Endothelial cell of umbilical vein (primary cell): ENCODE measurements around the gene WRNIP1. TPM values are rescaled to one million over a fixed set of nuclear protein-coding genes. Genes with fewer than 3 reads are reported as not detected.

Source experiments
- BruUV-seq: library from RNA; stranded (reverse); fragments of 400-500 nt; replicated peaks from 2 replicates; lab custom pipeline; 2021; lab: Mats Ljungman, UMichigan
- CTCF ChIA-PET: fragments of 300-600, 350-600 bp; sonication (Branson Sonifier 250); formaldehyde crosslinking; loops from one replicate; lab custom pipeline; 2021; ENCODE audit warnings: antibody characterized with exemption, inconsistent platforms; lab: Charles Lee
- POLR2A ChIA-PET: fragments of 300-600, 350-600 bp; sonication (Branson Sonifier 250); formaldehyde crosslinking; loops from one replicate; lab custom pipeline; 2021; ENCODE audit warnings: antibody characterized with exemption, inconsistent platforms; lab: Charles Lee
- DNase-seq: peaks from one replicate; pipeline ENCODE4 v3.0.0-alpha.2; 2011; ENCODE audit warnings: low read depth, low spot score
- FAIRE-seq: peaks from 2 replicates; lab custom pipeline; 2011; peaks lifted over from hg19 to GRCh38; lab: Jason Lieb, UNC
- H2AFZ ChIP-seq: 2 replicates; pipeline ENCODE4 v1.6.0; 2012; ENCODE audit warnings: low read depth, low read length, control low read depth, inconsistent platforms
- H3K27ac ChIP-seq: 2 replicates; pipeline ENCODE4 v1.5.1; 2011; ENCODE audit warnings: low read depth, mild to moderate bottlenecking, control low read depth, low read length, moderate library complexity; ENCODE audit not compliant: insufficient read depth
- H3K27me3 ChIP-seq, 2 experiments: 2 replicates each; pipeline versions ENCODE4 v1.6.0 to v1.6.1; 2011; ENCODE audit warnings: low read length in 2 of 2, mixed read lengths in 1 of 2; ENCODE audit not compliant: control insufficient read depth in 2 of 2, insufficient read depth in 2 of 2
- H3K36me3 ChIP-seq, 2 experiments: 2 replicates in 1 of 2; 3 replicates in 1 of 2; pipeline ENCODE4 v1.5.1; 2011; ENCODE audit warnings: low read length in 2 of 2, mild to moderate bottlenecking in 1 of 2, moderate library complexity in 1 of 2; ENCODE audit not compliant: control insufficient read depth in 2 of 2, insufficient read depth in 2 of 2; ENCODE audit errors: extremely low read depth in 1 of 2
- H3K4me1 ChIP-seq: 3 replicates; pipeline ENCODE4 v1.5.1; 2011; ENCODE audit warnings: mild to moderate bottlenecking, low read length; ENCODE audit not compliant: control insufficient read depth, insufficient read depth; ENCODE audit errors: extremely low read depth
- H3K4me2 ChIP-seq: 2 replicates; pipeline ENCODE4 v1.6.1; 2011; ENCODE audit warnings: low read length, control low read depth, mixed read lengths; ENCODE audit not compliant: insufficient read depth
- H3K4me3 ChIP-seq, 3 experiments: fragments of 200-600 bp in 1 of 3; sonication (generic), shearing (Covaris generic) in 1 of 3; replicated peaks in 1 of 3; 2 replicates each; pipeline ENCODE4 v1.5.1; 2011 to 2016; ENCODE audit warnings: control low read depth in 3 of 3, low read length in 3 of 3, mild to moderate bottlenecking in 2 of 3, inconsistent platforms in 1 of 3, low read depth in 1 of 3, moderate library complexity in 1 of 3; ENCODE audit not compliant: insufficient read depth in 1 of 3
- H3K79me2 ChIP-seq: 2 replicates; pipeline ENCODE4 v1.6.0; 2012; ENCODE audit warnings: low read length, inconsistent platforms; ENCODE audit not compliant: control insufficient read depth, insufficient read depth
- H3K9ac ChIP-seq: replicated peaks from 2 replicates; pipeline ENCODE3; 2011; ENCODE audit warnings: low read length, control low read depth; ENCODE audit not compliant: insufficient read depth; ENCODE audit errors: extremely low read depth
- H3K9me1 ChIP-seq: replicated peaks from 3 replicates; pipeline ENCODE4 v1.6.0; 2011; ENCODE audit warnings: mild to moderate bottlenecking, low read length; ENCODE audit not compliant: control insufficient read depth, insufficient read depth; ENCODE audit errors: extremely low read depth
- H3K9me3 ChIP-seq: replicated peaks from 2 replicates; pipeline ENCODE4 v1.5.1; 2012; ENCODE audit warnings: low read length, inconsistent platforms; ENCODE audit not compliant: control insufficient read depth, insufficient read depth
- H4K20me1 ChIP-seq: replicated peaks from 2 replicates; pipeline ENCODE3; 2011; ENCODE audit warnings: mild to moderate bottlenecking, low read length; ENCODE audit not compliant: control insufficient read depth, insufficient read depth; ENCODE audit errors: extremely low read depth
- EZH2 ChIP-seq: IDR thresholded peaks from 2 replicates; pipeline ENCODE4 v1.6.1; 2012; ENCODE audit warnings: borderline replicate concordance, low read depth, mild to moderate bottlenecking, moderate library complexity, low read length, inconsistent platforms; ENCODE audit not compliant: severe bottlenecking
- FOS ChIP-seq: IDR thresholded peaks from 2 replicates; pipeline ENCODE4 v1.6.1; 2011; ENCODE audit warnings: mild to moderate bottlenecking, low read length, moderate library complexity, borderline replicate concordance; ENCODE audit not compliant: insufficient read depth
- GATA2 ChIP-seq: IDR thresholded peaks from 2 replicates; pipeline ENCODE4 v1.7.0; 2011; ENCODE audit warnings: low read depth, mild to moderate bottlenecking, moderate library complexity, mixed read lengths, low read length; ENCODE audit not compliant: insufficient read length, insufficient read depth
- JUN ChIP-seq: IDR thresholded peaks from 2 replicates; pipeline ENCODE4 v1.6.1; 2011; ENCODE audit warnings: borderline replicate concordance, low read depth; ENCODE audit not compliant: insufficient read length, insufficient read depth
- MAX ChIP-seq: IDR thresholded peaks from 2 replicates; pipeline ENCODE4 v1.6.1; 2011; ENCODE audit not compliant: insufficient read depth, insufficient read length
- MYC ChIP-seq: IDR thresholded peaks from one replicate; pipeline ENCODE4 v1.6.1; 2011; ENCODE audit warnings: mild to moderate bottlenecking, low read depth, low read length
- POLR2A ChIP-seq: IDR thresholded peaks from 2 replicates; pipeline ENCODE4 v1.6.1; 2012; ENCODE audit warnings: low read depth, mild to moderate bottlenecking, control low read depth, low read length
- POLR2AphosphoS5 ChIP-seq: IDR thresholded peaks from 2 replicates; pipeline ENCODE4 v1.6.1; 2012; ENCODE audit warnings: low read depth, mild to moderate bottlenecking, control low read depth, low read length, moderate library complexity; ENCODE audit not compliant: insufficient read depth
- dilution Hi-C: fragments of 300-500 bp; cut with MboI; formaldehyde crosslinking; loops from one replicate; pipeline ENCODE4 v1.15.0; 2019; ENCODE audit warnings: low sequenced_read_pairs; ENCODE audit not compliant: extremely low pct_ligation_motif_present
- intact Hi-C: fragments of 100-400 bp; cut with micrococcal nuclease; formaldehyde crosslinking; loops from one replicate; pipeline ENCODE4 v1.10.0; 2022
- polyA plus RNA-seq, 4 experiments: library from polyadenylated mRNA; depleted of rRNA in 3 of 4; stranded (reverse) in 3 of 4; unstranded in 1 of 4; fragments of >200 nt; gene quantifications; 2 replicates each; pipeline versions ENCODE4 v1.2.1 to v1.2.3, GENCODE V29; 2011 to 2012; ENCODE audit warnings: missing spikeins in 1 of 4
- total RNA-seq: library from RNA; stranded (reverse); gene quantifications from 2 replicates; pipeline ENCODE4 v1.2.3, GENCODE V29; 2021
- TF ChIP-seq, protein P1 (sequence below), 2 donors: IDR thresholded peaks; 1 replicate in 1 of 2; 2 replicates in 1 of 2; pipeline ENCODE4 v1.5.1; 2011; ENCODE audit warnings: low read length in 2 of 2, mild to moderate bottlenecking in 2 of 2, moderate library complexity in 2 of 2, control low read depth in 1 of 2, inconsistent platforms in 1 of 2, low read depth in 1 of 2; ENCODE audit not compliant: insufficient read depth in 1 of 2; ENCODE audit errors: extremely low read depth in 1 of 2

The WRNIP1 gene
- total and polyA plus RNA-seq, 2 donors (not counting 3 experiments of a cell fraction or from before 2014, with no cell fraction given) = 50.1 to 68.9 TPM

- no peaks in the 10 kb centered on the region for H3K79me2 ChIP-seq
- ChIA-PET POLR2A (no interaction called here), CTCF (interaction anchor here (1.2 to 1.6 kb wide), 2 partner anchors 13 to 15 kb away, joined by 4 read pairs; no protein-coding TSS in a partner anchor)
- H3K4me3 ChIP-seq = no peak overlapping the region
- dilution Hi-C loops = no loop called here
- no peaks in the 10 kb centered on the region for H3K27me3 ChIP-seq
- H3K27ac ChIP-seq = no peak overlapping the region
- H4K20me1 ChIP-seq = no peaks in the 10 kb centered on the region
- no peak for TF ChIP-seq POLR2A
- TF ChIP-seq POLR2AphosphoS5 = no peak
- no peak for TF ChIP-seq GATA2
- no peak for TF ChIP-seq MYC
- TF ChIP-seq, protein P1, sequence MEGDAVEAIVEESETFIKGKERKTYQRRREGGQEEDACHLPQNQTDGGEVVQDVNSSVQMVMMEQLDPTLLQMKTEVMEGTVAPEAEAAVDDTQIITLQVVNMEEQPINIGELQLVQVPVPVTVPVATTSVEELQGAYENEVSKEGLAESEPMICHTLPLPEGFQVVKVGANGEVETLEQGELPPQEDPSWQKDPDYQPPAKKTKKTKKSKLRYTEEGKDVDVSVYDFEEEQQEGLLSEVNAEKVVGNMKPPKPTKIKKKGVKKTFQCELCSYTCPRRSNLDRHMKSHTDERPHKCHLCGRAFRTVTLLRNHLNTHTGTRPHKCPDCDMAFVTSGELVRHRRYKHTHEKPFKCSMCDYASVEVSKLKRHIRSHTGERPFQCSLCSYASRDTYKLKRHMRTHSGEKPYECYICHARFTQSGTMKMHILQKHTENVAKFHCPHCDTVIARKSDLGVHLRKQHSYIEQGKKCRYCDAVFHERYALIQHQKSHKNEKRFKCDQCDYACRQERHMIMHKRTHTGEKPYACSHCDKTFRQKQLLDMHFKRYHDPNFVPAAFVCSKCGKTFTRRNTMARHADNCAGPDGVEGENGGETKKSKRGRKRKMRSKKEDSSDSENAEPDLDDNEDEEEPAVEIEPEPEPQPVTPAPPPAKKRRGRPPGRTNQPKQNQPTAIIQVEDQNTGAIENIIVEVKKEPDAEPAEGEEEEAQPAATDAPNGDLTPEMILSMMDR (IDR thresholded peaks at IDR 0.05; ENCODE audit: extremely low read depth in 1 of 2, insufficient read depth in 1 of 2, low read depth in 1 of 2, low read length in 2 of 2) = no peak
- no peak for TF ChIP-seq JUN
- TF ChIP-seq FOS = no peak
- TF ChIP-seq MAX = no peak
- no peak for TF ChIP-seq EZH2
- H3K36me3 ChIP-seq = no peaks in the 10 kb centered on the region
- H3K9ac ChIP-seq = no peak overlapping the region
- no peak for FAIRE-seq
- no peak overlapping the region for H2AFZ ChIP-seq
- no peak for DNase-seq
- no peaks in the 10 kb centered on the region for H3K9me3 ChIP-seq
- H3K9me1 ChIP-seq = no peaks in the 10 kb centered on the region
- H3K4me1 ChIP-seq = peaks cover 43% of the 10 kb centered on the region
- intact Hi-C loops = no loop called here
- no TSS peak for BruUV-seq
- H3K4me2 ChIP-seq = no peak overlapping the region
Measured at GRCh38 chr6:2803731-2804429, 38.7 kb downstream of the WRNIP1 start.
